ENCODE data around the gene SIKE1.
"Not testable (repeated sequence)": the region's sequence is repeated elsewhere in the genome, so short reads cannot be mapped to it uniquely, and the experiment has no call there.

The SIKE1 gene

DNA sequence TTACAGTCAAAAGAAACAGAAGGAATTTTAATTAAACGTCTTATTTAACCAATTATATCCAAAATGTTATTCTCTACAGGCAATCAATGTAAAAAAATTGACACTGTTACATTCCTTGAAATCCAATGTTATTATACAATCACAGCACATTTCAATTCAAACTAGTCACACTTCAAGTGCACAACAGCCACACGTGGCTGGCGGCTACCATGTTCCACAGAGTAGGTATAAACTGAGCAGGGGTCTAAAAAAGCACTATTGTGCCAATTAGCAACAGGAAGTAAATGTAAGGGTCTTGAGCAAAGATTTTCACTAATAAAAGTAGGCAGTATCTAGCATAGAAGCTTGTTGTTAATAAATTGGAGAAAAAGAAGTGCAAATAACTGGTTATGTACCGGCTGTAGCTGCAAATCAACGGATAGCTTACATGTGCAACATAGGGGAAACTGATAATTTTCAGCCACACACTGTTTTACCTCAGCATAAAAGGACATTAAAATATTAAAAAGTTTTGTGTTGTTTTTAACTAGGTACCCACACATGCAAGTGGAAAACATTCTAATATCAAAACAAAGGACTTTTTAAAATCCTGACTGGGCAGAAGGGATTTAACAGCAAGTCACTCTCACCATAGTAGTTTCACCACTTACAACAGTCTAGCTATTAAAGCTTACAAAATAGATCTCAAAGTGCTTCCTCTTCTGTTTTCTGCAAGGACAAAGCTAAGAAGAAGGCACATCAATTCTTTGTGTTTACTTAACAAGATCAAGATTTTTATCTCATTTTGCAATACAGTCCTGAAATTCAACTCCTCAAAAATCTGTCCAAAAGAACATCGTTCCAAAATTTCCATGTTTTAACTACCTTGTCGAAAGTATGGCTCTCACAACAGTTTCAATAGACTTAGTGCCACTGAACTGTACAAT, 25.2 kb downstream of the SIKE1 start:
- no peak for DNase-seq

DNA sequence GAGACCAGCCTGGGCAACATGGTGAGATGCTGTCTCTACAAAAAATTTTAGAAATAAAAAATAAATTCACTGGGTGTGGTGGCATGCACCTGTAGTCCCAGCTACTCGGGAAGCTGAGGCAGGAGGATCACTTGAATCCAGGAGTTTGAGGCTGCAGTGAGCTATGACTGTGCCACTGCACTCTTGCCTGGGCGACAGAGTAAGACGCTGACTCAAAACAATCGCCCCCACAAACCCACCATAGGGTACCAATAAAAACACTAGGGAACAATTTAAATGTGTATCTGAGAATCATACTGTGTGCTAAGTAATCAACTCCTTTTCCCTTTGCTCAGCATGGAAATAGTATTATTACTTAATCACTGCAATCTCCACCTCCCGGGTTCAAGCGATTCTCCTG, 26.8 kb downstream of the SIKE1 start:
- DNase-seq: not testable (repeated sequence)

DNA sequence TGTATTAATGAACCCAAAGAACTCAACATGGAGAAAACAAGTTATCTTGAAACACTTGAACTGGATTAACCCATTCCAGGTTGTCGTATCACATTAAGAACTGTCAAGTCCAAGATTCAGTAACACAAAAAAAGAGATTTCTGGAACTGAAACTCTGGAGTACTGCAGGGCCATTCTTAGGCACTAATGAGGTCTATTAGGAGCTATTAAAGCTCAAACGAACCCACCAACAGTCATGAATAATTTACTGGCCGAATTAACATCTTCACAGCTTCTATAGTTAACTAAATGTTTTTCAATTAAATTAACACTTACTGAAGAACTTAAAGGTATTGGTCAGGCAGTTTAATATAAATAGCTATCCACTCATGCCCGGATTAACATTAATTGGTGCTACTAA, 27.3 kb downstream of the SIKE1 start:
- DNase-seq: no peak

DNA sequence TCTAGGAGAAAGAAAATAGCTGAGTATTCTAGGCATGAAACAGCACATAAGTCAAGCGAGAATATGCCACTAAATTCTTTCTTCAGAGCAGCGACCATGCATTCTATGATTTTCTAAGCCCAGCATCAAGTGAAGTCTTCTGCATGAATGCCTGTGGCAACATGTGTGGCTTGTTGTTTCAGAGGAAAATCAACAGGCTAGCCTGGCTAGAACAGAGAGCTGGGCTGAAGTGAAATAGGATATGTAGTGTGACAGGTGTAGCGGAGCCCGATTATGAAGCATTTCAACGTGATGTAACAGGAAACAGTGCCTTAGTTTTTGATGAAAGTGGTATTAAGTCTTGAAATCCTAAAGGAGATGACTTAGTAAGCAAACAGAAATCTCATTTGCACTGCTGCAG, 29.7 kb downstream of the SIKE1 start:
- no peak for DNase-seq

DNA sequence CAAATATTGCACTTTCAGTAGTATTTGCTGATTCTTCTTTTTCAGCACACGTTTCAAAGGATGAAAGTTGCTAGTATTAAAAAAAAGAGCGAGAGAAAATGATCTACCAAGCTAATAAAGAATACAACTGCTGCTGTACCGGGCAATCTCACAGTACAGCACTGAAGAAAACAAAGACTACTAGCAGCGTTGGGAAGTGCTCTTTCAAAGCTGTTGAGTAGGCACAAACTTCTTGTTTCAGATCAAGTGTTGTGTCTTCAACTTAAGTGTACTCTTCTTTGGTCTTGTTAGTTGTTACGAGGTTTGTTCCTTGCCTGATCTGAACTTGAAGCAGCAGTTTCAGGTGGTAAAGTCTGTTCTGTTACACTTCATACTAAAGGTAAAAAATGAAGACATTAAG, 30.6 kb downstream of the SIKE1 start:
- no peak for DNase-seq

DNA sequence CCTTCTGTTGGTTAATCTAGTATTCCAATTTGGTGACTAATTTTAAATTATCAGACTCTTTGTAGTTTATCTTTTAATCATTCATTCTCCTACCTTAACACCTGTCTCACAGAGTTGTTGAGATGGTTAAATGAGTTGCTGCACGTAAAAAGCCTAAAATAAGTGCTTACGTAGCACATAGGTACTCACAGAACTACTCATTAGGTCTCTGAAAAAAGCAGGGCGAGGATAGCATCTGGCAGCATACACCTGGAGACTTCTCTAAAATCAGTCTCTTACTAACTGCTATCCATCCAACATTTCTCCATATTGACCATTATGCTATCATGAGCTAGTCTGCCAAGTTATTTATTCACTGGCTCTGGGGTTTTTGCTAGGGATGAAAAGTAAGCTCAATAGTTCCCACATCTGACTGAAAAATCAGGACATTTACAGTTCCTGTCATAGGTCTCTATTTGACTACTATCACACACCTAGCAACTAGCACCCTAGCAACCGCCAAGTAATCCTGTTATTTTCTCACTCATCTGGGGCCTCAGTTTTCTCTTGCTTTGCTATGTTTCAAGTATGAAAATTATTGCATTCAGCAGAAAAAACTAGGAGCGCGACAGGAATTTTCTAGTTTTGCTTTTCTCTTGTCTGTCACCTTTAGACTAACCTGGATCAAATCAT, 33.9 kb downstream of the SIKE1 start:
- no peak for DNase-seq

DNA sequence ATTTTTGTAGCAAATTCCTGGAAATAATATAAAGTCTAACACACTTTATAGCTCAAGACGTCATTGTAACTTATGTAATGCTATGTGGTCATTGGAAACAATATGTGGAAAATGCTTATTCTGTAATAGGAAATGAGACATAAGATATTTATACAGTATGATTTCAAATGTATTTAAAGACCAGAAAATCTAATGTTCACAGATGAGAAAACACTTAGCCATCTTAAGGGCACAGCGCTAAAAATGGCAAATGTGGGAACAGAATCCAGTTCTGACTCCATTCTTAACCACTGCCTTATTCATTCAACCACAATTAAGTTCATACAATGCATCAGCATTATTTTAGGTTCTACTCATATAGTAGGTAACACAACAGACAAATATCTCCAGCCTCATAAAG, 35.2 kb downstream of the SIKE1 start:
- no peak for DNase-seq

DNA sequence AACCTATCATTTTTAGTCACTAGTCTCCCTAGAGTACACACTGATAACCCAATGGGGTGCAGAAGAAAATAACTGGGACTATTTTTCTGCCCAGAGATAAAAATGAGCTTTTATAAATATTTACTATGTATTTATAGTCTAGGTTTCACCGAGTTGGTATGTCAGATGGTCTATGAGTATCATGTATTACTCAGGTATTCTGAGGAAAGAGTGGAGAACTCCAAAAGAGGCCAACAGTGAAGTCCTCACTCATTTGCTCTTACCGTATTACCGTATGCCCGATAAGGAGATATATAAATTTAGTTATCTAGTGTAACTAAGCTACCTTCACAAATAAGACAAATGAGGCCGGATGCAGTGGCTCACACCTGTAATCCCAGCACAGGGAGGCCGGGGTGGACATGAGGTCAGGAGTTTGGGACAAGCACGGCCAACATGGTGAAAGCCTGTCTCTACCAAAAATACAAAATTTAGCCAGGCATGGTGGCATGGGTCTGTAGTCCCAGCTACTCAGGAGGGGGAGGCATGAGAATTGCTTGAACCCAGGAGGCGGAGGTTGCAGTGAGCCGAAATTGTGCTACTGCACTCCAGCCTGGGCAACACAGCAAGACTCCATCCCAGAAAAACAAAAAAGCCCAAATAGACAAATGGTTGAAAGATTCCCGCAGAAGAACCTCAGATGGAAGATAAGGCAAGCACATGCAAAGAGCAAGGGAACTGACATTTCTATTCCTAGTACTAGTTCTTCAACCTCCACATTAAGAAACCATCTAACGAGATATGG, 38.3 kb downstream of the SIKE1 start:
- DNase-seq: no peak

DNA sequence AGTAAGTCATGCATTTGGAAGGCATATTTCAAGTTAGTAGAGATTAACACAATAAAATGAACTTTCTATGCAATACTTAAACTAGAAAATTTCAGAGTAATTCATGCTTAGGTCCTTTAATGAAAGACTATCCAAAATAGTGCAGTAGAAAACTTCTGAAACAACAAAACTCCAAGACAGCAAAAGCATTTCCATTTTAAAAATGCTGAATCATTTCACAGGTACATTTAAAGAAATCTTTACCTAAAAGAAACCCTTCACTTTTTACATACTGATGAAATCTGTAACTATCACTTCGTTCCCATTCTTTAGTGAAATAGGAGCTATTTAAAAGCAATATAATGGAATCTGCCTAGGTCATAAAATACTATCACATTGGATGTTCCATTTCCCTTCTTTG, 40.2 kb downstream of the SIKE1 start:
- DNase-seq: no peak

DNA sequence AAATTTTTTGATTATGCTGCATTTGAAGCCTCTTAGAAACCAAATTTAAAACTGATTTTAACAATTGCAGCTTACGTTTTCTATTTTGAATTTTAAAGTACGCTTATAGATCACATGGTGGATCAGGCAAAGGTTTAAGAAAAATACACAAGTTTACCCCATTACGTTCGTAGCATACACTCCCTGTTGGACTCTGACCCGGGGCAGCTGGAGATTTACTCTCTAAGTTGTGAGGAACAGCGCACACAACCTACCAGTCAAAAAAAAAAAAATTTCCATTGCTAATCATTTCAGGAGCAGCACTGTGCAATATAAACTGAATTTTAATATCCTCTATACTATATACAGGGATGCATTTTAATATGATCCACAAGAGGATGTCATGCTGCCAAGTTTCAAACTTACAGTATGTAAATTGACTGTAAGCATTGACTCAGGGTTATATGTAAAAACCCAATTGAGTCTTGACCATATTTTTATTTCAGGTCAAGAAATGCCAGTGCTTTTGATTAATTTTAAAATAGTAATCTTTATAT, 43.1 kb downstream of the SIKE1 start:
- no peak for DNase-seq

DNA sequence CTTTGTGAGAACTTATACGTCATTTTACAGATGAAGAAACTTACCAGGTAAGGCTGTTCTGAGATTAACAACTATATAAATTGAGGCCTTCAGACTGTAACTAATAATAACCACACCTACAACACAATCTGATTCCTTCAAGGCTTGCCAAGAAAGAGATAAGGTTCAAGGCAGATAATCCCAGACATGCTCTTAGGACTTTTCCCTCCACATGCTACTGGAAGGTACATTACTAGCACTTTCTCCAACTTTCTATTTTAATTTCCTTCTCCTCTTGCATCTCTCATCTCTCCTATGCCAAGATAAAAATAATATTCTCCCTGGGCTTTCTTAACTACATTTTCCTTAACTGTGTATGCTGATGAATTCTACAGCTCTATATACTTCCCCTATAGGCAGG, 45.0 kb downstream of the SIKE1 start:
- no peak for DNase-seq

DNA sequence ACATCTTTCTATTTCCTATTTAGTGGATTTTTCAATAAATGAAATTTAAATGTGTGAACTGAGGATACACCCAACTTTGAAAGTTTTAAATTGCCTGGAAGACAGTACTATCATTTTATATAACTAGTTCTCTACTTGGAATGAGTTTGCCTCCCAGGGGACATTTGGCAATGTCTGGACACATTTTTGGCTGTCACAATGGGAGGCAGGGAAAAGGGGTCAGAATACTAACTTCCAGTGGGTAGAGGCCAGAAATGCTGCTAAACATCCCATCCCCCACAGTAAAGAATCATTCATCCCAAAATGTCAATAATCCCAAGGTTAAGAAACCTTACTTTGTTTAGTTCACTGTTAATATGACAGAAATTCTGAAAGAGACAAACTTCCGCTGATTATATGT, 50.7 kb downstream of the SIKE1 start:
- no peak for DNase-seq

DNA sequence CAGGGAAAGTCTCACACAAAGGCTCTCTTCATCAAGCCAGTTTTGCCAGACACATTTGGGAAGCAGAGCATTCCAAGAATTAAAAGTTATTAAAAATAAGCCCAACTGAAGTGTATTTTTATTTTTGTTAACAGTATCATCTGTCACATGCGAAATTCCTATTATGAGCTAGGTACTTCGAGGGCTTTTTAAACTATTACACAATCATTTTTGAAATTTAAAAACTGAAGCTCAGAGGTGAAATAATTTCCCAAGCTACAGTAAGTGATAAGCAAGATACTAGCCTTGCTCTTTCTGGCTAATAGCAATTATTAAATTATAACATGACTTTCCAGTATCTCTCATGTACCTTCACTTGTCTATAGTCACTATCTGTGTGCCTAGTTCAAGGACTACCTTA, 51.9 kb downstream of the SIKE1 start:
- no peak for DNase-seq

DNA sequence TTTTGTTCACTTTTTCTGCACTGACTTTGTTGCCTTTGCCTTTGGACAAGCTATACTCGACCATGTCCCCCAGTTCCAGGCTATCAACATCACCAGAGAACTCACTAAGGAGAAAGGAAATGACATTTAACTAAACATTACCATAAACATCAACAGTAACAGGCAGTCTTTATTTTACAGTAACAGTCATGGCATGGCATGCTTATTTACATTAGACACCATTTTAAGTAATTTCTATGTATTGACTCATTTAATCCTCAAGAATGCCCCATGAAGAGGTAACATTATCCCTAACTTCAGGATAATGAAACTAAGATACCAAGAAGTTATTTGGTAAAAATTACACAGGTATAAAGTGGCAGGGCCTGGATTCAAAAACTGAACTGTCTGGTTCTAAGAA, 55.3 kb downstream of the SIKE1 start:
- DNase-seq: no peak

DNA sequence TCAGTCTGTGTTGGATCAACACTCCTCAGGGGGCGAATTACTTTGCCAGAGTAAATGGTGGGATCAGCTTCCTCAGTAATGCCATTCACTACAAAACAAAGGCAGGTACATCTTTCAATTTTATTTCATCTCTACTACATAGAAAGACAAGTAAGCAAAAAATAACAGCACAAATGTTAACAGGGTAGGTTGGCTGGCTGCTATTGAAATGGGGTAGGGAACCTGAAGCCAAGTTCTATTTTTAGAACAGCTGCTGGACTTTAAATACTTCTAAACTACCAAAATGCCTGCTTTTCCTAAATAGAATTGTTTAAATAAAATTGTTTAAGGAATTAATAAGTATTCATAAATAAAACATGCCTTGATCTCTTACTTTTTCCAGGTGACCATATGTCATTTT, 56.6 kb downstream of the SIKE1 start:
- no peak for DNase-seq

DNA sequence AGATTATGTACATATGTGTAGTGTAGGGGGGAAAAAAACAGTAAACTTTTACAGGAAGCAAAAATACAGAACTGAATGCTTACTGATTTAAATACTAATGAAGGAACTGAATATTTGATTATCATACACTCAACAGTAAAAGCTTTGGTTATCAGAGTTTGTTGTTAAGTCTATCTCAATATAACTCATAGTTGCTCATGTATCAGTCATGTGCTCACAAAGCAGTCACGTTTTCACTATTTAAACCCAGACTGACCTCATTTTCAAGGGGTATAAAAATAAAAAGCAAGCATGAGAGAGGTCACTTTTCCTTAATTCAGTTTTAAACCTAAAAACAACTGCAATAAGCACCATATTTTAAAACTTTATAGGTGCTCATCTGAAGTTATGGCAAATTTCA, 57.0 kb downstream of the SIKE1 start:
- DNase-seq: no peak

DNA sequence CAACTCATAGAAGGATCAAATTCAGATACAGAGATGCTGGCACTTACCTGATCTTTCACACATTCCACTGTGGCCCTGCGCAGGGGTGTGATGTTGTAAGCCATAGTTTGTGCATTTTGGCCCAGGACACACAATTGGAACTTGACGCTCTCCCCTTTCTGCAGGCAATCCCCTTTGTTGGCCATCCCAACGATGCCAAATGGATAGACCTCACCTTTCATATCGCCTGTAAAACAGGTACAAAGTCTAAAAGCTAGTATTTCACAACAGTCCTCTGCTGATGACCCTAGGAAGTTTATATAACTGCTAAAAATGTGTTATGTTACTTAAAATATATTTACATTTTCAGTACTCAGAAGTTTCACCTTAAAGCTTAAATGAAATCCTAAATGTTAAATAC, 60.0 kb downstream of the SIKE1 start:
- no peak for DNase-seq

Measured in CD4-positive, alpha-beta T cell treated with Interleukin-4 for 1 hour (primary cell).